Trophoblast cell (in vitro differentiated cells and primary cell): ENCODE data around the gene ARHGAP26.
A peak's percentile ranks its signal among the peaks of the same experiment; 100 is the strongest.

Experiments used
- DNase-seq, 2 donors: peaks; one replicate each; pipeline ENCODE4 v3.0.0-alpha.2; 2016
- H2AFZ ChIP-seq: 2 replicates; pipeline ENCODE4 v1.6.1; 2013; ENCODE audit warnings: low read length, moderate library complexity, mild to moderate bottlenecking; ENCODE audit not compliant: insufficient read depth, poor library complexity
- H2AK5ac ChIP-seq: 2 replicates; pipeline ENCODE4 v1.6.1; 2013; ENCODE audit warnings: mild to moderate bottlenecking, low read length
- H2BK120ac ChIP-seq: 2 replicates; pipeline ENCODE4 v1.6.1; 2013; ENCODE audit warnings: low read length, mild to moderate bottlenecking, moderate library complexity; ENCODE audit not compliant: insufficient read depth, poor library complexity
- H2BK12ac ChIP-seq: 2 replicates; pipeline ENCODE4 v1.6.1; 2013; ENCODE audit warnings: mild to moderate bottlenecking, low read length, moderate library complexity
- H2BK5ac ChIP-seq: 2 replicates; pipeline ENCODE4 v1.6.1; 2013; ENCODE audit warnings: low read length, low read depth, moderate library complexity, mild to moderate bottlenecking; ENCODE audit not compliant: poor library complexity
- H3K14ac ChIP-seq: 2 replicates; pipeline ENCODE4 v1.6.1; 2013; ENCODE audit warnings: mild to moderate bottlenecking, low read length
- H3K18ac ChIP-seq: 2 replicates; pipeline ENCODE4 v1.6.1; 2013; ENCODE audit warnings: mild to moderate bottlenecking, low read length
- H3K23ac ChIP-seq: 2 replicates; pipeline ENCODE4 v1.6.1; 2013; ENCODE audit warnings: low read length
- H3K27ac ChIP-seq: 2 replicates; pipeline ENCODE4 v1.5.1; 2013; ENCODE audit warnings: low read depth, mild to moderate bottlenecking, inconsistent platforms, low read length, moderate library complexity
- H3K27me3 ChIP-seq: 2 replicates; pipeline ENCODE4 v1.6.1; 2013; ENCODE audit warnings: inconsistent platforms, mild to moderate bottlenecking, low read length, moderate library complexity; ENCODE audit not compliant: insufficient read depth
- H3K36me3 ChIP-seq, 2 experiments: 1 replicate in 1 of 2; 2 replicates in 1 of 2; pipeline ENCODE4 v1.6.1; 2013; ENCODE audit warnings: low read length in 2 of 2, mild to moderate bottlenecking in 2 of 2, moderate library complexity in 1 of 2; ENCODE audit not compliant: insufficient read depth in 2 of 2, control insufficient read depth in 1 of 2
- H3K4ac ChIP-seq: 2 replicates; pipeline ENCODE4 v1.6.1; 2013; ENCODE audit warnings: low read depth, mild to moderate bottlenecking, low read length, moderate library complexity
- H3K4me1 ChIP-seq, 2 experiments: 1 replicate in 1 of 2; 2 replicates in 1 of 2; pipeline ENCODE4 v1.6.1; 2013; ENCODE audit warnings: low read length in 2 of 2, mild to moderate bottlenecking in 2 of 2, moderate library complexity in 1 of 2; ENCODE audit not compliant: insufficient read depth in 2 of 2, control insufficient read depth in 1 of 2
- H3K4me2 ChIP-seq: 2 replicates; pipeline ENCODE4 v1.6.1; 2013; ENCODE audit warnings: inconsistent platforms, mild to moderate bottlenecking, low read length, moderate library complexity
- H3K4me3 ChIP-seq: 2 replicates; pipeline ENCODE4 v1.5.1; 2013; ENCODE audit warnings: mild to moderate bottlenecking, low read depth, low read length, inconsistent platforms
- H3K79me1 ChIP-seq: one replicate; pipeline ENCODE4 v1.6.1; 2013; ENCODE audit warnings: low read length
- H3K79me2 ChIP-seq: 2 replicates; pipeline ENCODE4 v1.6.1; 2013; ENCODE audit warnings: low read length, mild to moderate bottlenecking; ENCODE audit not compliant: control insufficient read depth, insufficient read depth, poor library complexity
- H3K9ac ChIP-seq: 2 replicates; pipeline ENCODE4 v1.6.1; 2013; ENCODE audit warnings: mild to moderate bottlenecking, low read length
- H3K9me3 ChIP-seq: 2 replicates; pipeline ENCODE4 v1.6.1; 2013; ENCODE audit warnings: low read depth, mild to moderate bottlenecking, control low read depth, inconsistent platforms, low read length; ENCODE audit not compliant: insufficient read depth
- H4K12ac ChIP-seq: 2 replicates; pipeline ENCODE4 v1.6.1; 2013; ENCODE audit warnings: low read depth, mild to moderate bottlenecking, low read length, moderate library complexity
- H4K8ac ChIP-seq: 2 replicates; pipeline ENCODE4 v1.6.1; 2013; ENCODE audit warnings: low read depth, mild to moderate bottlenecking, low read length, moderate library complexity
- H4K91ac ChIP-seq: one replicate; pipeline ENCODE4 v1.6.1; 2013; ENCODE audit warnings: low read depth, mild to moderate bottlenecking, low read length, moderate library complexity
- WGBS: extraction: QIAGEN DNeasy Blood & Tissue Kit; methylation state at CpG from one replicate; pipeline ENCODE4 v1.1.7; 2013; ENCODE audit warnings: missing lambda C conversion rate; ENCODE audit not compliant: insufficient read length, insufficient coverage; ENCODE audit errors: extremely low coverage; 5-methylcytosine and 5-hydroxymethylcytosine counted together

Gene ARHGAP26

GRCh38 chr5:142763701-142764100, 6.5 kb upstream of the ARHGAP26 start:
- Histone ChIP-seq H3K27ac (no peak overlapping the region), H3K4me1 (no peaks in the 10 kb centered on the region), H4K91ac (no peak overlapping the region), H2AFZ (no peak overlapping the region), H2BK120ac (no peak overlapping the region), H4K12ac (no peak overlapping the region), H3K27me3 (no peaks in the 10 kb centered on the region), H3K14ac (no peak overlapping the region), H3K4ac (no peak overlapping the region), H2AK5ac (no peak overlapping the region), H3K36me3 (no peaks in the 10 kb centered on the region), H3K9me3 (no peaks in the 10 kb centered on the region), H3K18ac (no peak overlapping the region), H3K4me2 (no peak overlapping the region), H3K79me2 (no peaks in the 10 kb centered on the region), H3K79me1 (no peaks in the 10 kb centered on the region), H2BK5ac (no peak overlapping the region), H3K4me3 (no peak overlapping the region), H3K23ac (no peak overlapping the region), H4K8ac (no peak overlapping the region), H3K9ac (no peak overlapping the region), H2BK12ac (no peak overlapping the region)
- no CpG with 5 or more reads among the region's 1 CpG for WGBS
- no peak for DNase-seq

GRCh38 chr5:142767178-142767577, 3.0 kb upstream of the ARHGAP26 start:
- no peak overlapping the region for H3K18ac ChIP-seq
- no peak overlapping the region for H4K91ac ChIP-seq
- no peak overlapping the region for H2BK12ac ChIP-seq
- no peak overlapping the region for H4K8ac ChIP-seq
- no peaks in the 10 kb centered on the region for H3K36me3 ChIP-seq
- WGBS: no CpG with 5 or more reads among the region's 3 CpGs
- no peaks in the 10 kb centered on the region for H3K27me3 ChIP-seq
- H3K9ac ChIP-seq: no peak overlapping the region
- no peak for DNase-seq
- H3K4ac ChIP-seq: no peak overlapping the region
- H2AK5ac ChIP-seq: no peak overlapping the region
- H3K14ac ChIP-seq: no peak overlapping the region
- no peak overlapping the region for H3K27ac ChIP-seq
- H3K79me1 ChIP-seq: peaks cover 2% of the 10 kb centered on the region
- H3K23ac ChIP-seq: no peak overlapping the region
- H3K4me1 ChIP-seq: peaks cover 4 to 9% of the 10 kb centered on the region in 2 experiments
- H3K4me2 ChIP-seq: no peak overlapping the region
- H2BK5ac ChIP-seq: no peak overlapping the region
- no peak overlapping the region for H2BK120ac ChIP-seq
- H4K12ac ChIP-seq: no peak overlapping the region
- no peak overlapping the region for H2AFZ ChIP-seq
- H3K4me3 ChIP-seq: no peak overlapping the region
- peaks cover 2% of the 10 kb centered on the region for H3K9me3 ChIP-seq
- H3K79me2 ChIP-seq: no peaks in the 10 kb centered on the region

- H3K4ac ChIP-seq: no peak overlapping the region
- no peaks in the 10 kb centered on the region for H3K27me3 ChIP-seq
- H3K9ac ChIP-seq: peak overlapping the region; percentile 18
- no peak overlapping the region for H2AK5ac ChIP-seq
- no peak overlapping the region for H2BK12ac ChIP-seq
- H2BK120ac ChIP-seq: no peak overlapping the region
- H3K14ac ChIP-seq: no peak overlapping the region
- H2AFZ ChIP-seq: no peak overlapping the region
- no peaks in the 10 kb centered on the region for H3K79me2 ChIP-seq
- H4K8ac ChIP-seq: no peak overlapping the region
- no CpG with 5 or more reads among the region's 1 CpG for WGBS
- H3K27ac ChIP-seq: no peak overlapping the region
- peaks cover 2% of the 10 kb centered on the region for H3K79me1 ChIP-seq
- no peak overlapping the region for H2BK5ac ChIP-seq
- no peak overlapping the region for H4K12ac ChIP-seq
- H3K4me2 ChIP-seq: no peak overlapping the region
- H3K36me3 ChIP-seq: no peaks in the 10 kb centered on the region
- no peak overlapping the region for H3K18ac ChIP-seq
- H4K91ac ChIP-seq: no peak overlapping the region
- H3K4me3 ChIP-seq: no peak overlapping the region
- no peak for DNase-seq
- H3K9me3 ChIP-seq: peaks cover 2% of the 10 kb centered on the region
- H3K23ac ChIP-seq: no peak overlapping the region
- H3K4me1 ChIP-seq: peaks cover 4 to 9% of the 10 kb centered on the region in 2 experiments
Measured at GRCh38 chr5:142767911-142768310, 2.3 kb upstream of the ARHGAP26 start.

GRCh38 chr5:142769251-142769792, 855 bp upstream of the ARHGAP26 start:
- Histone ChIP-seq H3K4me2 (peak overlapping the region; percentile 92), H4K91ac (no peak overlapping the region), H3K36me3 (no peaks in the 10 kb centered on the region), H2BK120ac (no peak overlapping the region), H3K4me1 (peaks cover 4 to 9% of the 10 kb centered on the region in 2 experiments), H3K79me2 (no peaks in the 10 kb centered on the region), H2BK5ac (no peak overlapping the region), H3K9ac (no peak overlapping the region), H3K4me3 (peak overlapping the region; percentile 94), H2BK12ac (no peak overlapping the region), H3K79me1 (peaks cover 2% of the 10 kb centered on the region), H3K4ac (no peak overlapping the region), H4K8ac (no peak overlapping the region), H3K9me3 (peaks cover 2% of the 10 kb centered on the region), H3K27ac (no peak overlapping the region), H3K14ac (no peak overlapping the region), H2AK5ac (no peak overlapping the region), H3K23ac (no peak overlapping the region), H3K18ac (no peak overlapping the region), H4K12ac (no peak overlapping the region), H3K27me3 (no peaks in the 10 kb centered on the region), H2AFZ (peak overlapping the region; percentile 94)
- WGBS: no CpG with 5 or more reads among the region's 15 CpGs
- DNase-seq: no peak
